22Rv1 (cell line): ENCODE measurements around the gene KPNA2.

ENCODE experiments used
- ZFX ChIP-seq: fragments of 450-650 bp; IDR thresholded peaks from 2 replicates; pipeline ENCODE4 v1.6.1; 2017; ENCODE audit warnings: antibody characterized with exemption, borderline replicate concordance
- TF ChIP-seq, protein P1 (sequence below): fragments of 450-650 bp; IDR thresholded peaks from 2 replicates; pipeline ENCODE4 v1.5.1; 2017; ENCODE audit warnings: mild to moderate bottlenecking

DNA sequence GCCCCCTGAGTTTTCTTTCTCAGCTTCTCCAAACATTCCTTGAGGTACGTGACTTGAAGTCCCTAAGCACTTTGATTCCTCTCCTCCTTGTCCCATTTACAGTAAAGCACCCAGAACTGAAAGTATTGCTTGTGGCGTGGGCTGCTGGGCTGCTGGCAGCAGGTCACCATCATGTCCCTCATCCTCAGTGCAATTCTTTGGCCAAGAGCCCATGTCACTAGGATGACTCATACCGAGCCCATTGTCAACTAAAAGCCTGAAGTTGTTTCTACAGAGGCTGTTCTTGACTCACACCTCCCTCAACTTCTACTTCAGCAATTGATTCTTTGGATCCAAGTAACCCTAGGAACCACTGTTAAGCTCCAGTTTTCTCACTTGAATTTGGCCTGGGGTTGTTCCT lies 54.3 kb downstream of the KPNA2 start:
- TF ChIP-seq, protein P1, sequence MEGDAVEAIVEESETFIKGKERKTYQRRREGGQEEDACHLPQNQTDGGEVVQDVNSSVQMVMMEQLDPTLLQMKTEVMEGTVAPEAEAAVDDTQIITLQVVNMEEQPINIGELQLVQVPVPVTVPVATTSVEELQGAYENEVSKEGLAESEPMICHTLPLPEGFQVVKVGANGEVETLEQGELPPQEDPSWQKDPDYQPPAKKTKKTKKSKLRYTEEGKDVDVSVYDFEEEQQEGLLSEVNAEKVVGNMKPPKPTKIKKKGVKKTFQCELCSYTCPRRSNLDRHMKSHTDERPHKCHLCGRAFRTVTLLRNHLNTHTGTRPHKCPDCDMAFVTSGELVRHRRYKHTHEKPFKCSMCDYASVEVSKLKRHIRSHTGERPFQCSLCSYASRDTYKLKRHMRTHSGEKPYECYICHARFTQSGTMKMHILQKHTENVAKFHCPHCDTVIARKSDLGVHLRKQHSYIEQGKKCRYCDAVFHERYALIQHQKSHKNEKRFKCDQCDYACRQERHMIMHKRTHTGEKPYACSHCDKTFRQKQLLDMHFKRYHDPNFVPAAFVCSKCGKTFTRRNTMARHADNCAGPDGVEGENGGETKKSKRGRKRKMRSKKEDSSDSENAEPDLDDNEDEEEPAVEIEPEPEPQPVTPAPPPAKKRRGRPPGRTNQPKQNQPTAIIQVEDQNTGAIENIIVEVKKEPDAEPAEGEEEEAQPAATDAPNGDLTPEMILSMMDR = no peak
- TF ChIP-seq ZFX = no peak
